Measurements from ENCODE around the gene TOR3A. TPM values are rescaled to one million over a fixed set of nuclear protein-coding genes. Genes with fewer than 3 reads are reported as not detected.
A peak's percentile ranks its signal among the peaks of the same experiment; 100 is the strongest.
"Not testable (repeated sequence)": the region's sequence is repeated elsewhere in the genome, so short reads cannot be mapped to it uniquely, and the experiment has no call there.

The TOR3A gene, protein sequence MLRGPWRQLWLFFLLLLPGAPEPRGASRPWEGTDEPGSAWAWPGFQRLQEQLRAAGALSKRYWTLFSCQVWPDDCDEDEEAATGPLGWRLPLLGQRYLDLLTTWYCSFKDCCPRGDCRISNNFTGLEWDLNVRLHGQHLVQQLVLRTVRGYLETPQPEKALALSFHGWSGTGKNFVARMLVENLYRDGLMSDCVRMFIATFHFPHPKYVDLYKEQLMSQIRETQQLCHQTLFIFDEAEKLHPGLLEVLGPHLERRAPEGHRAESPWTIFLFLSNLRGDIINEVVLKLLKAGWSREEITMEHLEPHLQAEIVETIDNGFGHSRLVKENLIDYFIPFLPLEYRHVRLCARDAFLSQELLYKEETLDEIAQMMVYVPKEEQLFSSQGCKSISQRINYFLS
- 14.2 TPM for polyA plus RNA-seq (2013, experiment 1 of 2)
- 13.9 TPM for polyA plus RNA-seq (2013, experiment 2 of 2)

- Histone ChIP-seq H3K9ac (ENCODE audit: low read depth, low read length) (peak within 1 kb of the TSS; percentile 47), H3K36me3 (ENCODE audit: insufficient read depth, low read length) (0 out of 2 replicates have a peak, but pooled peaks cover 2% of the 10 kb centered on the region), H3K4me1 (ENCODE audit: insufficient read depth, low read length) (peaks cover 6% of the 10 kb centered on the region; the same call in 1 of the 2 replicates), H3K4me3 (ENCODE audit: low read length) (peak within 1 kb of the TSS; percentile 73), H3K9me3 (ENCODE audit: insufficient read depth, low read depth, low read length) (no peaks in the 10 kb centered on the region), H3K27ac (ENCODE audit: low read depth, low read length) (peak within 1 kb of the TSS; percentile 25; the same call in 1 of the 2 replicates), H3K27me3 (ENCODE audit: insufficient read depth, low read length) (peaks cover 7% of the 10 kb centered on the region; the same call in 1 of the 2 replicates)
- WGBS: 1% methylated on average over 51 of the region's 51 CpGs
Observed at GRCh38 chr1:179081687-179082332, at the start of gene TOR3A. Gene TOR3A, plus strand, starts transcription at chr1:179082070. Its CDS starts 59 bp downstream, at chr1:179082129.

DNA sequence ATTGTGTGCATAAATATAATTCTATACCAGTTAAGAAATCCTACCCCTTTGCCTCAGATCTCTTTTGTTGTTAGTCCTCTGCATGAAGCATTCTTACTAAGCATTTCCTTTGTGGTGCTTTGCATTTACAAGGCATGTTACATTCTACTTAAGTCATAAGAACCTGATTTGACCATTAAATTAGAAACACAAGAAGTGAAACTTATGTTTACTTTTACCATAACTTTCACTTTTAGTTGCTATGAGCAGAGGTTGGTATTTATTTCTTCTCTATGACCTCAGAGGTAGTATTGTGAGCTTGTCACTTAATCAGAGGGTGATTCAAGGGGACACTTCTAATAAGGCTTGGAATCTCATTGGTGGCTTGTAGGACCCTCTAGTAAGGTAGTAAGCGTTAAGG lies 47.1 kb upstream of the TOR3A start:
- Histone ChIP-seq H3K36me3 (ENCODE audit: insufficient read depth, low read length) (no peaks in the 10 kb centered on the region), H3K4me1 (ENCODE audit: insufficient read depth, low read length) (peaks cover 37% of the 10 kb centered on the region), H3K27me3 (ENCODE audit: insufficient read depth, low read length) (no peaks in the 10 kb centered on the region), H3K9ac (ENCODE audit: low read depth, low read length) (no peak overlapping the region), H3K27ac (ENCODE audit: low read depth, low read length) (no peak overlapping the region), H3K9me3 (ENCODE audit: insufficient read depth, low read depth, low read length) (no peaks in the 10 kb centered on the region), H3K4me3 (ENCODE audit: low read length) (no peak overlapping the region)
- 100% methylated on average over 1 of the region's 1 CpG for WGBS

- no peak overlapping the region for H3K27ac ChIP-seq (ENCODE audit: low read depth, low read length)
- 88% methylated on average over 1 of the region's 2 CpGs for WGBS
- H3K9ac ChIP-seq (ENCODE audit: low read depth, low read length): no peak overlapping the region
- H3K4me1 ChIP-seq (ENCODE audit: insufficient read depth, low read length): peaks cover 27% of the 10 kb centered on the region
- H3K4me3 ChIP-seq (ENCODE audit: low read length): no peak overlapping the region
- H3K9me3 ChIP-seq (ENCODE audit: insufficient read depth, low read depth, low read length): no peaks in the 10 kb centered on the region
- H3K36me3 ChIP-seq (ENCODE audit: insufficient read depth, low read length): no peaks in the 10 kb centered on the region
- no peaks in the 10 kb centered on the region for H3K27me3 ChIP-seq (ENCODE audit: insufficient read depth, low read length)
Observed at GRCh38 chr1:179036844-179037465, 44.9 kb upstream of the TOR3A start.

GRCh38 chr1:179038528-179039281 lies 43.2 kb upstream of the TOR3A start:
- H3K27ac ChIP-seq (ENCODE audit: low read depth, low read length): 0 out of 2 replicates have a peak overlapping the region, but pooled peaks have one; percentile 30
- no peaks in the 10 kb centered on the region for H3K9me3 ChIP-seq (ENCODE audit: insufficient read depth, low read depth, low read length)
- WGBS: 70% methylated on average over 1 of the region's 1 CpG
- H3K4me3 ChIP-seq (ENCODE audit: low read length): no peak overlapping the region
- peaks cover 21% of the 10 kb centered on the region for H3K4me1 ChIP-seq (ENCODE audit: insufficient read depth, low read length)
- no peaks in the 10 kb centered on the region for H3K27me3 ChIP-seq (ENCODE audit: insufficient read depth, low read length)
- H3K9ac ChIP-seq (ENCODE audit: low read depth, low read length): no peak overlapping the region
- no peaks in the 10 kb centered on the region for H3K36me3 ChIP-seq (ENCODE audit: insufficient read depth, low read length)

- not testable (repeated sequence) for H3K9me3 ChIP-seq (ENCODE audit: insufficient read depth, low read depth, low read length); H3K27ac ChIP-seq (ENCODE audit: low read depth, low read length); H3K4me3 ChIP-seq (ENCODE audit: low read length); H3K9ac ChIP-seq (ENCODE audit: low read depth, low read length); H3K27me3 ChIP-seq (ENCODE audit: insufficient read depth, low read length); H3K36me3 ChIP-seq (ENCODE audit: insufficient read depth, low read length)
- H3K4me1 ChIP-seq (ENCODE audit: insufficient read depth, low read length): peaks cover 13% of the 10 kb centered on the region
- 85% methylated on average over 6 of the region's 9 CpGs for WGBS
Observed at GRCh38 chr1:179039502-179040174, 42.2 kb upstream of the TOR3A start.

DNA sequence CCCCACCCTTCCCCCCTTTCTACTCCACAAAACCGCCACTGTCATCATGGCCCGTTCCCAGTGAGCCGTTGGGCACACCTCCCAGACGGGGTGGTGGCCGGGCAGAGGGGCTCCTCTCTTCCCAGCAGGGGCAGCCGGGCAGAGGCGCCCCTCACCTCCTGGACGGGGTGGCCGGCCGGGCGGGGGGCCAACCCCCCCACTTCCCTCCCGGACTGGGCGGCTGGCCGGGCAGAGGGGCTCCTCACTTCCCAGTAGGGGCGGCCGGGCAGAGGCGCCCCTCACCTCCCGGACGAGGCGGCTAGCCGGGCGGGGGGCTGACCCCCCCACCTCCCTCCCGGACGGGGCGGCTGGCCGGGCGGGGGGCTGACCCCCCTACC lies 41.7 kb upstream of the TOR3A start:
- not testable (repeated sequence) for H3K9me3 ChIP-seq (ENCODE audit: insufficient read depth, low read depth, low read length); H3K27ac ChIP-seq (ENCODE audit: low read depth, low read length); H3K9ac ChIP-seq (ENCODE audit: low read depth, low read length); H3K4me3 ChIP-seq (ENCODE audit: low read length); H3K27me3 ChIP-seq (ENCODE audit: insufficient read depth, low read length); H3K36me3 ChIP-seq (ENCODE audit: insufficient read depth, low read length); H3K4me1 ChIP-seq (ENCODE audit: insufficient read depth, low read length)
- WGBS: 94% methylated on average over 27 of the region's 27 CpGs

- H3K27ac ChIP-seq (ENCODE audit: low read depth, low read length): no peak overlapping the region
- H3K36me3 ChIP-seq (ENCODE audit: insufficient read depth, low read length): peaks cover 7% of the 10 kb centered on the region; the same call in 1 of the 2 replicates
- peaks cover 8% of the 10 kb centered on the region; the same call in 1 of the 2 replicates for H3K4me1 ChIP-seq (ENCODE audit: insufficient read depth, low read length)
- H3K9ac ChIP-seq (ENCODE audit: low read depth, low read length): no peak overlapping the region
- no peaks in the 10 kb centered on the region for H3K27me3 ChIP-seq (ENCODE audit: insufficient read depth, low read length)
- no peak overlapping the region for H3K4me3 ChIP-seq (ENCODE audit: low read length)
- H3K9me3 ChIP-seq (ENCODE audit: insufficient read depth, low read depth, low read length): no peaks in the 10 kb centered on the region
- 96% methylated on average over 8 of the region's 8 CpGs for WGBS
Observed at GRCh38 chr1:179042087-179042486, 39.8 kb upstream of the TOR3A start.

- Histone ChIP-seq H3K36me3 (ENCODE audit: insufficient read depth, low read length) (peaks cover 7% of the 10 kb centered on the region; the same call in 1 of the 2 replicates), H3K4me1 (ENCODE audit: insufficient read depth, low read length) (peaks cover 8% of the 10 kb centered on the region; the same call in 1 of the 2 replicates), H3K27me3 (ENCODE audit: insufficient read depth, low read length) (no peaks in the 10 kb centered on the region), H3K27ac (ENCODE audit: low read depth, low read length) (no peak overlapping the region), H3K9ac (ENCODE audit: low read depth, low read length) (no peak overlapping the region), H3K9me3 (ENCODE audit: insufficient read depth, low read depth, low read length) (no peaks in the 10 kb centered on the region), H3K4me3 (ENCODE audit: low read length) (no peak overlapping the region)
- WGBS: 95% methylated on average over 5 of the region's 5 CpGs
Observed at GRCh38 chr1:179042700-179043099, 39.2 kb upstream of the TOR3A start.

DNA sequence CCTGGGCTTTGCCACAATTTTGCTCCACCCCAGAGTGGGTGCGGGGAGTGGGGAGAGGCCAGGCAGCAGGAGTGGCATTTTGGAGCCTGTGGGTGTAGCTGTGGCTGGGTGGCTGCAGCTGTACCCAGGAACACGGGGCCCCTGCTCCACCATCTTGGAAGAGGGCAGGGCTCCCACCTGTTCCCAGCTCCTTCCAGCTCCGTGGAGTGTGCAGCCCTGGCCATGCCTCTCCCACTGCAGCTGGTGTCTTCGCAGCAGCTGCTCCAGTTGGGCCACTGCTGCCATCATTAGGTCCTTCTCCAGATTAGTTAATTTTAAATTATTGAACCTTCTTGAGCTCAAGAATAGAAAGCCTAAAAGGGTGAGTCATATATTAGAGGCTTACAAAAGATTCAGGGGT lies 38.6 kb upstream of the TOR3A start:
- WGBS: 99% methylated on average over 4 of the region's 4 CpGs
- H3K9me3 ChIP-seq (ENCODE audit: insufficient read depth, low read depth, low read length): no peaks in the 10 kb centered on the region

DNA sequence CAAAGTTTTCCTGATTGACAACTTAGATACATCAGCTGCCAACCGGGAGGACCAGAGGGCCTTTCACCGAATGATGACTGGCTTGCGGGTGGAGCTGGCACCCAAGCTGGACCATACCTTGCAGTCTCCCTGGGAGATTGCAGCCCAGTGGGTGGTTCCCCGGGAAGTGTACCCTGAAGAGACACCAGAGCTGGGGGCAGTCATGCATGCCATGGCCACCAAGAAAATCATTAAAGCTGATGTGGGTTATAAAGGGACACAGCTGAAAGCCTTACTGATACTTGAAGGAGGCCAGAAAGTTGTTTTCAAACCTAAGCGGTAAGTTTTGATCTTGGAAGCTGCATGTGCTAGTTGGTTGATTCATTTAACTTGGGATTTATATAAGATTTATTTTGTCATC lies 38.0 kb upstream of the TOR3A start:
- 95% methylated on average over 5 of the region's 5 CpGs for WGBS
- Histone ChIP-seq H3K4me3 (ENCODE audit: low read length) (no peak overlapping the region), H3K27me3 (ENCODE audit: insufficient read depth, low read length) (no peaks in the 10 kb centered on the region), H3K27ac (ENCODE audit: low read depth, low read length) (no peak overlapping the region), H3K9ac (ENCODE audit: low read depth, low read length) (no peak overlapping the region), H3K9me3 (ENCODE audit: insufficient read depth, low read depth, low read length) (no peaks in the 10 kb centered on the region), H3K36me3 (ENCODE audit: insufficient read depth, low read length) (peaks cover 7% of the 10 kb centered on the region; the same call in 1 of the 2 replicates), H3K4me1 (ENCODE audit: insufficient read depth, low read length) (peaks cover 2% of the 10 kb centered on the region; the same call in 1 of the 2 replicates)

More for the DNA sequence above, 38.6 kb upstream of the TOR3A start:
- Histone ChIP-seq H3K27ac (ENCODE audit: low read depth, low read length) (no peak overlapping the region), H3K36me3 (ENCODE audit: insufficient read depth, low read length) (peaks cover 7% of the 10 kb centered on the region; the same call in 1 of the 2 replicates), H3K4me3 (ENCODE audit: low read length) (no peak overlapping the region), H3K4me1 (ENCODE audit: insufficient read depth, low read length) (peaks cover 8% of the 10 kb centered on the region; the same call in 1 of the 2 replicates), H3K27me3 (ENCODE audit: insufficient read depth, low read length) (no peaks in the 10 kb centered on the region), H3K9ac (ENCODE audit: low read depth, low read length) (no peak overlapping the region)
